ENCODE data around the gene SLC2A6. TPM values are rescaled to one million over a fixed set of nuclear protein-coding genes. Genes with fewer than 3 reads are reported as not detected.
"Not testable (repeated sequence)": the region's sequence is repeated elsewhere in the genome, so short reads cannot be mapped to it uniquely, and the experiment has no call there.

SLC2A6 gene
- total RNA-seq, 2 donors from 2014 or later: 1.5 to 3.4 TPM

- H3K4me3 Mint-ChIP-seq: peak overlapping the region; percentile 77
- H3K4me1 Mint-ChIP-seq: peaks cover 10% of the 10 kb centered on the region
- peak overlapping the region; percentile 86 for H3K27ac Mint-ChIP-seq
- no peaks in the 10 kb centered on the region for H3K27me3 Mint-ChIP-seq
- H3K36me3 Mint-ChIP-seq (ENCODE audit: low read depth): no peaks in the 10 kb centered on the region
- peak; percentile 22 for ATAC-seq
- peak in 2 of 3 donors; percentile 38 to 54 for DNase-seq
- H3K9me3 ChIP-seq (ENCODE audit: control insufficient read depth, low read length, poor library complexity, severe bottlenecking): no peaks in the 10 kb centered on the region
Measured at GRCh38 chr9:133460405-133461175, 18.3 kb downstream of the SLC2A6 start.

GRCh38 chr9:133459476-133460404 lies 19.2 kb downstream of the SLC2A6 start, which contains the start of gene CACFD1:
TSS of gene CACFD1 (plus strand) at chr9:133459978. CDS start at chr9:133460067, 89 bp downstream.
- Mint-ChIP-seq H3K36me3 (ENCODE audit: low read depth) (no peaks in the 10 kb centered on the region), H3K4me1 (peaks cover 10% of the 10 kb centered on the region), H3K27ac (peak within 1 kb of the TSS; percentile 86), H3K27me3 (peaks cover under 1% of the 10 kb centered on the region), H3K4me3 (peak within 1 kb of the TSS; percentile 95)
- peak; percentile 85 for ATAC-seq
- peak; percentile 77 to 92 (median 90) for DNase-seq
- no peaks in the 10 kb centered on the region for H3K9me3 ChIP-seq (ENCODE audit: control insufficient read depth, low read length, poor library complexity, severe bottlenecking)

DNA sequence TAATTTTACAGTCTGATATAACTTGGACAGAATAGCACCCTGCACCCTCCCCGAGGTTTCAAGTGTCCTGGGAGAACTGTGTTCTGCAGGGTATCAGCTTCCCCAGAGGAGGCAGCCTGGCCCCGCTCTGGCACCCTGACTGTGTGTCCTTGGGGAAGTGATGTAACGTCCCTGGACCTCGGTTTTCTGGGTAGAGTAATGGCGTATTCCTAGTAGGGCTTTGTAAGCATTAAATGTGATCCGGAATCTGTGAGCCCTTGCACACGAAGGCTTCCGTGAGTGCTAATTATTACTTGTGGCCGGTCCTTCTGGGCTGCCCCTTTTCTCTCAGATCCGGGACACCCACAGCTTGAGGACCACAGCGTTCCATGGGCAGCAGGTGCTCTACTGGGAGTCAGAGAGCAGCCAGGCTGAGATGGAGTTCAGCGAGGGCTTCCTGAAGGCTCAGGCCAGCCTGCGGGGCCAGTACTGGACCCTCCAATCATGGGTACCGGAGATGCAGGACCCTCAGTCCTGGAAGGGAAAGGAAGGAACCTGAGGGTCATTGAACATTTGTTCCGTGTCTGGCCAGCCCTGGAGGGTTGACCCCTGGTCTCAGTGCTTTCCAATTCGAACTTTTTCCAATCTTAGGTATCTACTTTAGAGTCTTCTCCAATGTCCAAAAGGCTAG lies 20.1 kb downstream of the SLC2A6 start:
- no peaks in the 10 kb centered on the region for H3K9me3 ChIP-seq (ENCODE audit: control insufficient read depth, low read length, poor library complexity, severe bottlenecking)
- Mint-ChIP-seq H3K36me3 (ENCODE audit: low read depth) (no peaks in the 10 kb centered on the region), H3K4me1 (peaks cover 10% of the 10 kb centered on the region), H3K27ac (peak overlapping the region; percentile 43), H3K27me3 (peaks cover 10% of the 10 kb centered on the region), H3K4me3 (peak overlapping the region; percentile 95)
- DNase-seq (no peak), ATAC-seq (no peak)

- no peaks in the 10 kb centered on the region for H3K9me3 ChIP-seq (ENCODE audit: control insufficient read depth, low read length, poor library complexity, severe bottlenecking)
- no peaks in the 10 kb centered on the region for H3K36me3 Mint-ChIP-seq (ENCODE audit: low read depth)
- no peak overlapping the region for H3K4me3 Mint-ChIP-seq
- peaks cover 10% of the 10 kb centered on the region for H3K4me1 Mint-ChIP-seq
- H3K27ac Mint-ChIP-seq: no peak overlapping the region
- DNase-seq (no peak), ATAC-seq (no peak)
- H3K27me3 Mint-ChIP-seq: peaks cover 12% of the 10 kb centered on the region
Measured at GRCh38 chr9:133457748-133458147, 21.2 kb downstream of the SLC2A6 start.

DNA sequence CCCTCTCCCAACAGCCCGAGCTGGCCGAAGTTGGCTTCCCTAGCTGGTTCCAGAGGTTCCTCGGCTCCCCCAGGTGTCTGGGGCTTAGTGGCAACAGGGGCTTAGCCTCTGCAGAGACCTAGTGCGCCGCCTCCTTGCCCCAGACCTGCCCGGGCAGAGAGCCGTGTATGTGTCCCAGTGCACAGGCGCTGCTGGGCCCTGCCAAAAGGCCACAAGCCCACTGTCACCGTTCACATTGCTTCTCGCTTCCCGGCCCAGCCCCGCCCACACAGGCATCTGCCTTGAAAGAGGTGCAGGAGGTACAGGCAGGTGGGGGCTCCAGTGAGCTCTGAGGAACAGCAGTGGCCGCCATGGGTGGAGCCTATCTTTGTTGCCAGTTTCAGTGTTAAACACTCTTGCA lies 21.7 kb downstream of the SLC2A6 start:
- no peak for ATAC-seq
- Mint-ChIP-seq H3K27me3 (peaks cover 12% of the 10 kb centered on the region), H3K36me3 (ENCODE audit: low read depth) (no peaks in the 10 kb centered on the region), H3K4me1 (peaks cover 6% of the 10 kb centered on the region), H3K27ac (no peak overlapping the region), H3K4me3 (no peak overlapping the region)
- H3K9me3 ChIP-seq (ENCODE audit: control insufficient read depth, low read length, poor library complexity, severe bottlenecking): no peaks in the 10 kb centered on the region
- DNase-seq: no peak

- Mint-ChIP-seq H3K4me1 (peaks cover 6% of the 10 kb centered on the region), H3K27me3 (peaks cover 12% of the 10 kb centered on the region), H3K36me3 (ENCODE audit: low read depth) (no peaks in the 10 kb centered on the region), H3K27ac (no peak overlapping the region), H3K4me3 (no peak overlapping the region)
- no peak for DNase-seq
- no peak for ATAC-seq
- no peaks in the 10 kb centered on the region for H3K9me3 ChIP-seq (ENCODE audit: control insufficient read depth, low read length, poor library complexity, severe bottlenecking)
Measured at GRCh38 chr9:133456409-133456808, 22.5 kb downstream of the SLC2A6 start.

DNA sequence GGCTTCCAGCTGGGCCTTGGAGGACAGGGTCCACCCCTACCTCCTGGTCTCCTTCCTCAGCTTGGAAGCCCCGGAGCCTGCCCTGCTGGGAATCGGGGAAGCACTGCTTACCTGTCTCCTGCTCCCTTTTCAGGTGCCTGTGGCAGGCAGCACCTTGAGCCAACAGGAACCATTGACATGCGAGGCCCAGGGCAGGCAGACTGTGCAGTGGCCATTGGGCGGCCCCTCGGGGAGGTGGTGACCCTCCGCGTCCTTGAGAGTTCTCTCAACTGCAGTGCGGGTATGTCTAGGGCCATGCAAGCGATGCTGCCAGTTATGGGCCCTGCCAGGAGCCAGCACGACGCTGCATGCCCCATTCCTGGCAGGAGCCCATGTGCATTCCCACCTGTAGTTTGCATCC lies 23.0 kb downstream of the SLC2A6 start:
- H3K36me3 Mint-ChIP-seq (ENCODE audit: low read depth): no peaks in the 10 kb centered on the region
- ATAC-seq (no peak), DNase-seq (no peak)
- H3K9me3 ChIP-seq (ENCODE audit: control insufficient read depth, low read length, poor library complexity, severe bottlenecking): no peaks in the 10 kb centered on the region
- no peak overlapping the region for H3K27ac Mint-ChIP-seq
- H3K27me3 Mint-ChIP-seq: peaks cover 12% of the 10 kb centered on the region
- no peak overlapping the region for H3K4me3 Mint-ChIP-seq
- H3K4me1 Mint-ChIP-seq: peaks cover 6% of the 10 kb centered on the region

DNA sequence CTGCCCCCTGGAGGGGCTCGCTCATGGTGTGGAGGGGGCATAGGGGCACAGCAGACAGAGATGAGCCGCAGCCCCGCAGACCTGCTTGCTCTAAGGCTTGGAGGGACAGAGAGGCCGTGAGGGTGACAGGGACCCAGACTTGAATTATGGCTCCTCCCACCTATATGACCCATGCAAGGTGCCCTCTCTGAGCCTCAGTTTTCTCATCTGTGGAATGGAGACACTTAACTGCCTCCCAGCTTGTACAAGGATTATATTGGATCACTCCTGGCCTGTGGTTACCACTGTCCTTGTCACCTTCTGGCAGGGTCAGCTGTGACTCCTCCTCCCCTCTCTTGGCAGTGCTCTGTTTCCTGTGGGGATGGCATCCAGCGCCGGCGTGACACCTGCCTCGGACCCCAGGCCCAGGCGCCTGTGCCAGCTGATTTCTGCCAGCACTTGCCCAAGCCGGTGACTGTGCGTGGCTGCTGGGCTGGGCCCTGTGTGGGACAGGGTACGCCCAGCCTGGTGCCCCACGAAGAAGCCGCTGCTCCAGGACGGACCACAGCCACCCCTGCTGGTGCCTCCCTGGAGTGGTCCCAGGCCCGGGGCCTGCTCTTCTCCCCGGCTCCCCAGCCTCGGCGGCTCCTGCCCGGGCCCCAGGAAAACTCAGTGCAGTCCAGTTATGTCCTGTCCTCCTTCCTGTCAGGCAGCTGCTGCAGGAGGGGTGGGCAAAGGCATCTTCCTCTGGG lies 23.8 kb downstream of the SLC2A6 start:
- Mint-ChIP-seq H3K4me1 (peaks cover 4% of the 10 kb centered on the region), H3K4me3 (no peak overlapping the region), H3K27me3 (peaks cover 12% of the 10 kb centered on the region), H3K36me3 (ENCODE audit: low read depth) (no peaks in the 10 kb centered on the region), H3K27ac (no peak overlapping the region)
- ATAC-seq: no peak
- DNase-seq: no peak
- no peaks in the 10 kb centered on the region for H3K9me3 ChIP-seq (ENCODE audit: control insufficient read depth, low read length, poor library complexity, severe bottlenecking)

DNA sequence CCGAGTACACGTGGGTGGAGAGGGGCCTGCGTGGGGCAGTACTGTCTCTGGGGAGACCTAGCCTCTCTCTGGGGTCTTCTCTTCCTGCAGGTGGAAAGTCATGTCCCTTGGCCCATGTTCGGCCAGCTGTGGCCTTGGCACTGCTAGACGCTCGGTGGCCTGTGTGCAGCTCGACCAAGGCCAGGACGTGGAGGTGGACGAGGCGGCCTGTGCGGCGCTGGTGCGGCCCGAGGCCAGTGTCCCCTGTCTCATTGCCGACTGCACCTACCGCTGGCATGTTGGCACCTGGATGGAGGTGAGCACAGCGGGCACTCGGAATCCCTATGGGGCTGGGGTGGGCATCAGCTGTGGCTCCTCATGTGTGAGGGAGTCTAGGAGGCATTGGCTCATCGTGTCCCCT lies 24.6 kb downstream of the SLC2A6 start:
- Mint-ChIP-seq H3K27me3 (peaks cover 12% of the 10 kb centered on the region), H3K36me3 (ENCODE audit: low read depth) (no peaks in the 10 kb centered on the region), H3K27ac (no peak overlapping the region), H3K4me3 (no peak overlapping the region), H3K4me1 (no peaks in the 10 kb centered on the region)
- ATAC-seq (no peak), DNase-seq (no peak)
- no peaks in the 10 kb centered on the region for H3K9me3 ChIP-seq (ENCODE audit: control insufficient read depth, low read length, poor library complexity, severe bottlenecking)

GRCh38 chr9:133453651-133454050 lies 25.2 kb downstream of the SLC2A6 start:
- Mint-ChIP-seq H3K27ac (peak overlapping the region; percentile 19), H3K27me3 (peaks cover 12% of the 10 kb centered on the region), H3K36me3 (ENCODE audit: low read depth) (no peaks in the 10 kb centered on the region), H3K4me3 (no peak overlapping the region), H3K4me1 (no peaks in the 10 kb centered on the region)
- H3K9me3 ChIP-seq (ENCODE audit: control insufficient read depth, low read length, poor library complexity, severe bottlenecking): no peaks in the 10 kb centered on the region
- ATAC-seq (no peak), DNase-seq (no peak)

DNA sequence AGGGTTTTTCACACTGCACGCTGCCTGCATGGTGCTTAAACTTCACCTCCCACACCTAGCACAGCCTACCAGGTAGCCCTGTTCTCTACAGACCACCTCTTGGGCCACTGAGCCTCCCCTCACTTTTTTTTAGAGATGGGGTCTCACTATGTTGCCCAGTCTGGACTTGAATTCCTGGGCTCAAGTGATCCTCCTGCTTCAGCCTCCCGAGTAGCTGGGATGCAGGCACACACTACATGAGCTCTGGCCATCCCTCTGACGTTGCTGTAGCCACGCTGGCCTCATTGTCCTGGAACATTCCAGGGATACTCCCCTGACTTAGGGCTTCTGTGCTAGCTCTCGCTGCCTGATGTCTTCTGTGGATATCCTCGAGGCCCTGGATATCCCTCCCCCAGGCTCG lies 26.3 kb downstream of the SLC2A6 start:
- H3K9me3 ChIP-seq (ENCODE audit: control insufficient read depth, low read length, poor library complexity, severe bottlenecking): no peaks in the 10 kb centered on the region
- Mint-ChIP-seq H3K27ac (no peak overlapping the region), H3K27me3 (peaks cover 12% of the 10 kb centered on the region), H3K36me3 (ENCODE audit: low read depth) (no peaks in the 10 kb centered on the region), H3K4me3 (no peak overlapping the region), H3K4me1 (no peaks in the 10 kb centered on the region)
- ATAC-seq: no peak
- no peak for DNase-seq

GRCh38 chr9:133451865-133452264 lies 27.0 kb downstream of the SLC2A6 start:
- H3K27ac Mint-ChIP-seq; DNase-seq; H3K4me1 Mint-ChIP-seq; ATAC-seq; H3K9me3 ChIP-seq (ENCODE audit: control insufficient read depth, low read length, poor library complexity, severe bottlenecking); H3K36me3 Mint-ChIP-seq (ENCODE audit: low read depth); H3K4me3 Mint-ChIP-seq: not testable (repeated sequence)
- H3K27me3 Mint-ChIP-seq: peaks cover 12% of the 10 kb centered on the region

Measured in T-helper 17 cell (primary cell).